Hematopoietic multipotent progenitor cell treated with erythropoietin and hydrocortisone succinate and interleukin-3 and kit ligand, for 15 days (in vitro differentiated cells): ENCODE measurements around the gene MDFIC.

ENCODE experiments used
- DNase-seq: peaks from one replicate; pipeline ENCODE4 v3.0.0-alpha.2; 2015; ENCODE audit warnings: low spot score

MDFIC gene

GRCh38 chr7:114953724-114954123 lies 31.8 kb downstream of the MDFIC start:
- DNase-seq: no peak

GRCh38 chr7:114956702-114957101 lies 34.8 kb downstream of the MDFIC start:
- no peak for DNase-seq

GRCh38 chr7:114957444-114957843 lies 35.5 kb downstream of the MDFIC start:
- DNase-seq: no peak

GRCh38 chr7:114959931-114960330 lies 38.0 kb downstream of the MDFIC start:
- no peak for DNase-seq

- no peak for DNase-seq
Observed at GRCh38 chr7:114962441-114962840, 40.5 kb downstream of the MDFIC start.

GRCh38 chr7:114966156-114966555 lies 44.3 kb downstream of the MDFIC start:
- no peak for DNase-seq

- DNase-seq: no peak
Observed at GRCh38 chr7:114969096-114969495, 47.2 kb downstream of the MDFIC start.

GRCh38 chr7:114970308-114970707 lies 48.4 kb downstream of the MDFIC start:
- no peak for DNase-seq

- no peak for DNase-seq
Observed at GRCh38 chr7:114970732-114971131, 48.8 kb downstream of the MDFIC start.

- no peak for DNase-seq
Observed at GRCh38 chr7:114972567-114972966, 50.7 kb downstream of the MDFIC start.

- no peak for DNase-seq
Observed at GRCh38 chr7:114973147-114973546, 51.3 kb downstream of the MDFIC start.

- DNase-seq: no peak
Observed at GRCh38 chr7:114975401-114975800, 53.5 kb downstream of the MDFIC start.

GRCh38 chr7:114976666-114977065 lies 54.8 kb downstream of the MDFIC start:
- no peak for DNase-seq

- no peak for DNase-seq
Observed at GRCh38 chr7:114977277-114977676, 55.4 kb downstream of the MDFIC start.

- DNase-seq: no peak
Observed at GRCh38 chr7:114979388-114979787, 57.5 kb downstream of the MDFIC start.

GRCh38 chr7:114979803-114980507 lies 58.1 kb downstream of the MDFIC start:
- DNase-seq: no peak

- DNase-seq: no peak
Observed at GRCh38 chr7:114981323-114981722, 59.4 kb downstream of the MDFIC start.

GRCh38 chr7:114985116-114985715 lies 63.3 kb downstream of the MDFIC start:
- no peak for DNase-seq

GRCh38 chr7:114986190-114987180 lies 64.6 kb downstream of the MDFIC start:
- no peak for DNase-seq

GRCh38 chr7:114988026-114988425 lies 66.1 kb downstream of the MDFIC start:
- no peak for DNase-seq

GRCh38 chr7:114988755-114989375 lies 67.0 kb downstream of the MDFIC start:
- DNase-seq: no peak

- DNase-seq: no peak
Observed at GRCh38 chr7:114989531-114989930, 67.6 kb downstream of the MDFIC start.
